Loucy (cell line): ENCODE measurements around the gene TOX2.

Experiments
- EZH2phosphoT487 ChIP-seq: fragments of 200-600 bp; IDR thresholded peaks from 2 replicates; pipeline ENCODE4 v1.6.1; 2018; ENCODE audit warnings: antibody characterized with exemption, mild to moderate bottlenecking, moderate library complexity, borderline replicate concordance
- TF ChIP-seq, protein P1 (sequence below): fragments of 200-600 bp; sonication (generic); conservative IDR thresholded peaks from 2 replicates; pipeline ENCODE4 v1.5.1; 2014; ENCODE audit warnings: mild to moderate bottlenecking, antibody characterized with exemption, low read length

DNA sequence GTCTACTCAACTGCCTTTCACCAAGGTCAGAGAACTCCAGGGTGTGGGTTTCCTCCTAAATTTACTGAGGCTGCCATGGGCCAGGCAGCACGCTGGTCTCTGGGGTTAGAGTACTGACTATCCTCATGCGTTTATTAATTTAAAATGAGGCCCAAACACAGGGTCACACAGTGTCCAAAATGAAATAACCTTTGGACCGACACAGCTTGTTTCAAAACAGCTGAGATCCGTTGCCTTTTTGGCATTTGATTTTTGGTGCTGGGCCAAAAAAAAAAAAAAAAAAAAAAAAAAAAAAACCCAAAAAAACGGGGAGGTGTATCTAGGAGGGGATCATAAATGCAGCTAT lies 14.6 kb upstream of the TOX2 start:
- TF ChIP-seq, protein P1, sequence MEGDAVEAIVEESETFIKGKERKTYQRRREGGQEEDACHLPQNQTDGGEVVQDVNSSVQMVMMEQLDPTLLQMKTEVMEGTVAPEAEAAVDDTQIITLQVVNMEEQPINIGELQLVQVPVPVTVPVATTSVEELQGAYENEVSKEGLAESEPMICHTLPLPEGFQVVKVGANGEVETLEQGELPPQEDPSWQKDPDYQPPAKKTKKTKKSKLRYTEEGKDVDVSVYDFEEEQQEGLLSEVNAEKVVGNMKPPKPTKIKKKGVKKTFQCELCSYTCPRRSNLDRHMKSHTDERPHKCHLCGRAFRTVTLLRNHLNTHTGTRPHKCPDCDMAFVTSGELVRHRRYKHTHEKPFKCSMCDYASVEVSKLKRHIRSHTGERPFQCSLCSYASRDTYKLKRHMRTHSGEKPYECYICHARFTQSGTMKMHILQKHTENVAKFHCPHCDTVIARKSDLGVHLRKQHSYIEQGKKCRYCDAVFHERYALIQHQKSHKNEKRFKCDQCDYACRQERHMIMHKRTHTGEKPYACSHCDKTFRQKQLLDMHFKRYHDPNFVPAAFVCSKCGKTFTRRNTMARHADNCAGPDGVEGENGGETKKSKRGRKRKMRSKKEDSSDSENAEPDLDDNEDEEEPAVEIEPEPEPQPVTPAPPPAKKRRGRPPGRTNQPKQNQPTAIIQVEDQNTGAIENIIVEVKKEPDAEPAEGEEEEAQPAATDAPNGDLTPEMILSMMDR = no peak
- TF ChIP-seq EZH2phosphoT487 = no peak
